A549 (cell line): ENCODE measurements around the gene IGSF3. TPM values are rescaled to one million over a fixed set of nuclear protein-coding genes. Genes with fewer than 3 reads are reported as not detected.

Experiments
- ATAC-seq, 2 experiments: fragments of 200-7000 bp in 1 of 2; fragments of >200 bp in 1 of 2; cut with Nextera tagmentation in 1 of 2; cut with Tn5 transposase in 1 of 2; 3 replicates each; pipeline versions ENCODE4 v1.8.0 to v1.9.1; 2018 to 2020; ENCODE audit warnings: mild to moderate bottlenecking in 1 of 2, moderate library complexity in 1 of 2
- CTCF ChIA-PET: fragments of 300-600 bp; sonication (Branson Sonifier 250); formaldehyde crosslinking; extraction: SDS; loops from one replicate; lab custom pipeline; 2021; ENCODE audit warnings: antibody characterized with exemption, inconsistent platforms; lab: Yijun Ruan, JAX
- POLR2A ChIA-PET: fragments of 350-600 bp; formaldehyde crosslinking; extraction: SDS; loops from one replicate; lab custom pipeline; 2021; ENCODE audit warnings: antibody characterized with exemption, inconsistent platforms; lab: Yijun Ruan, JAX
- DNase-seq, 2 experiments: peaks; one replicate each; pipeline versions ENCODE4 v3.0.0 to v3.0.0-alpha.2; 2011 to 2016; ENCODE audit warnings: low read depth in 1 of 2, low spot score in 1 of 2
- FAIRE-seq: peaks from 2 replicates; lab custom pipeline; 2011; peaks lifted over from hg19 to GRCh38; lab: Jason Lieb, UNC
- H3K27ac ChIP-seq, 2 experiments: fragments of >200 bp; sonication (Bioruptor Twin); formaldehyde crosslinking; 3 replicates each; pipeline ENCODE4 v1.5.1; 2016 to 2017
- H3K4me1 ChIP-seq: fragments of >200 bp; sonication (Bioruptor Twin); formaldehyde crosslinking; 3 replicates; pipeline ENCODE4 v1.6.1; 2016
- H3K4me2 ChIP-seq: fragments of >200 bp; sonication (Bioruptor Twin); formaldehyde crosslinking; 3 replicates; pipeline ENCODE4 v1.6.1; 2016
- H3K4me3 ChIP-seq: fragments of >200 bp; sonication (Bioruptor Twin); formaldehyde crosslinking; 3 replicates; pipeline ENCODE4 v1.5.1; 2016
- H3K9me3 ChIP-seq: fragments of >200 bp; sonication (Bioruptor Twin); formaldehyde crosslinking; 3 replicates; pipeline ENCODE4 v1.6.1; 2016
- ATOH8 ChIP-seq: fragments of 250-450 bp; sonication (Bioruptor Pico); IDR thresholded peaks from 2 replicates; pipeline ENCODE4 v1.5.0; 2020; ENCODE audit warnings: low read depth, mild to moderate bottlenecking, moderate library complexity
- CBX8 ChIP-seq: fragments of 200-600 bp; sonication (generic); IDR thresholded peaks from 2 replicates; pipeline ENCODE4 v1.6.1; 2016
- CHD2 ChIP-seq: fragments of 150-350 bp; IDR thresholded peaks from 2 replicates; pipeline ENCODE4 v1.6.1; 2014; ENCODE audit warnings: low read length; ENCODE audit not compliant: partially characterized antibody
- CHD4 ChIP-seq: fragments of 200-600 bp; sonication (generic); IDR thresholded peaks from 2 replicates; pipeline ENCODE4 v1.6.1; 2016; ENCODE audit warnings: antibody characterized with exemption, mild to moderate bottlenecking, borderline replicate concordance
- CTCF ChIP-seq: fragments of >200 bp; sonication (Bioruptor Twin); formaldehyde crosslinking; IDR thresholded peaks from 3 replicates; pipeline ENCODE4 v1.5.1; 2016
- EHF ChIP-seq: fragments of 250-450 bp; sonication (Bioruptor Pico); IDR thresholded peaks from 2 replicates; pipeline ENCODE4 v1.5.0; 2020; ENCODE audit warnings: mild to moderate bottlenecking
- ELK1 ChIP-seq: fragments of 150-350 bp; IDR thresholded peaks from 2 replicates; pipeline ENCODE4 v1.6.1; 2014; ENCODE audit warnings: low read depth, mild to moderate bottlenecking, low read length
- ESRRA ChIP-seq: fragments of 150-350 bp; IDR thresholded peaks from 2 replicates; pipeline ENCODE4 v1.6.1; 2014; ENCODE audit warnings: mild to moderate bottlenecking, low read length, borderline replicate concordance
- FOSL2 ChIP-seq, 2 experiments: fragments of 450-650 bp in 1 of 2; fragments of >200 bp in 1 of 2; sonication (Bioruptor Twin) in 1 of 2; formaldehyde crosslinking; IDR thresholded peaks; 2 replicates each; pipeline versions ENCODE4 v1.5.0 to v1.6.1; 2016 to 2020; ENCODE audit warnings: mild to moderate bottlenecking in 1 of 2, moderate library complexity in 1 of 2
- GATA3 ChIP-seq: IDR thresholded peaks from 2 replicates; pipeline ENCODE4 v1.6.1; 2012; ENCODE audit warnings: borderline replicate concordance
- HES2 ChIP-seq: fragments of >200 bp; sonication (Bioruptor Twin); formaldehyde crosslinking; IDR thresholded peaks from 2 replicates; pipeline ENCODE4 v1.6.1; 2016
- HOXA7 ChIP-seq: fragments of 250-450 bp; sonication (Bioruptor Pico); IDR thresholded peaks from 2 replicates; pipeline ENCODE4 v1.5.0; 2020; ENCODE audit warnings: mild to moderate bottlenecking, moderate library complexity
- JUN ChIP-seq, 2 experiments: fragments of >200 bp; sonication (Bioruptor Twin); formaldehyde crosslinking; IDR thresholded peaks; 2 replicates in 1 of 2; 3 replicates in 1 of 2; pipeline ENCODE4 v1.6.1; 2016 to 2017
- KDM1A ChIP-seq: fragments of 200-600 bp; sonication (generic); IDR thresholded peaks from 2 replicates; pipeline ENCODE4 v1.6.1; 2016; ENCODE audit warnings: low read depth, mild to moderate bottlenecking
- MAFK ChIP-seq: fragments of 450-650 bp; IDR thresholded peaks from 2 replicates; pipeline ENCODE4 v1.6.1; 2014; ENCODE audit not compliant: partially characterized antibody
- MAX ChIP-seq: IDR thresholded peaks from 2 replicates; pipeline ENCODE4 v1.6.1; 2012
- MYC ChIP-seq: IDR thresholded peaks from 2 replicates; pipeline ENCODE4 v1.6.1; 2012; ENCODE audit warnings: mild to moderate bottlenecking, inconsistent platforms, low read length, improper control_type of control experiment, borderline replicate concordance
- NFE2L2 ChIP-seq: fragments of 150-350 bp; conservative IDR thresholded peaks from 2 replicates; pipeline ENCODE4 v1.6.1; 2014; ENCODE audit warnings: low read length
- NPAS2 ChIP-seq: fragments of 250-450 bp; sonication (Bioruptor Pico); IDR thresholded peaks from 2 replicates; pipeline ENCODE4 v1.8.0; 2022; ENCODE audit warnings: mild to moderate bottlenecking, moderate library complexity, borderline replicate concordance
- PHF8 ChIP-seq: fragments of 200-600 bp; sonication (generic); IDR thresholded peaks from 2 replicates; pipeline ENCODE4 v1.6.1; 2016; ENCODE audit warnings: low read depth, mild to moderate bottlenecking, antibody characterized with exemption, moderate library complexity, borderline replicate concordance
- POLR2AphosphoS2 ChIP-seq: conservative IDR thresholded peaks from 2 replicates; pipeline ENCODE4 v1.6.1; 2012; ENCODE audit warnings: low read length, improper control_type of control experiment, inconsistent platforms
- RAD21 ChIP-seq, 2 experiments: fragments of >200 bp in 1 of 2; sonication (Bioruptor Twin) in 1 of 2; formaldehyde crosslinking in 1 of 2; IDR thresholded peaks in 1 of 2; conservative IDR thresholded peaks in 1 of 2; 2 replicates in 1 of 2; 3 replicates in 1 of 2; pipeline ENCODE4 v1.6.1; 2012 to 2018; ENCODE audit warnings: inconsistent platforms in 1 of 2
- RARB ChIP-seq: fragments of 250-450 bp; sonication (Bioruptor Pico); IDR thresholded peaks from 2 replicates; pipeline ENCODE4 v1.8.0; 2021; ENCODE audit warnings: mild to moderate bottlenecking, moderate library complexity
- RCOR1 ChIP-seq: fragments of 150-350 bp; IDR thresholded peaks from 2 replicates; pipeline ENCODE4 v1.6.1; 2014; ENCODE audit warnings: antibody characterized with exemption, low read length, low read depth
- REST ChIP-seq: fragments of 200-600 bp; sonication (generic); IDR thresholded peaks from 2 replicates; pipeline ENCODE4 v1.6.1; 2016; ENCODE audit warnings: antibody characterized with exemption, mild to moderate bottlenecking, moderate library complexity
- RNF2 ChIP-seq: fragments of 200-600 bp; sonication (generic); IDR thresholded peaks from 2 replicates; pipeline ENCODE4 v1.6.1; 2016; ENCODE audit warnings: low read depth, mild to moderate bottlenecking, antibody characterized with exemption, moderate library complexity, borderline replicate concordance
- SMC3 ChIP-seq: fragments of >200 bp; sonication (Bioruptor Twin); formaldehyde crosslinking; IDR thresholded peaks from 3 replicates; pipeline ENCODE4 v1.6.1; 2018; ENCODE audit warnings: inconsistent platforms
- TP53 ChIP-seq: fragments of 250-450 bp; sonication (Bioruptor Pico); IDR thresholded peaks from 2 replicates; pipeline ENCODE4 v1.5.0; 2021; ENCODE audit warnings: mild to moderate bottlenecking, moderate library complexity
- USF2 ChIP-seq: fragments of 450-650 bp; IDR thresholded peaks from 2 replicates; pipeline ENCODE4 v1.6.1; 2014; ENCODE audit warnings: antibody characterized with exemption
- ZFP36 ChIP-seq: fragments of 450-650 bp; IDR thresholded peaks from 2 replicates; pipeline ENCODE4 v1.6.1; 2014; ENCODE audit warnings: borderline replicate concordance; ENCODE audit not compliant: partially characterized antibody
- ZSCAN20 ChIP-seq: fragments of 250-450 bp; sonication (Bioruptor Pico); IDR thresholded peaks from 2 replicates; pipeline ENCODE4 v1.8.0; 2022; ENCODE audit warnings: mild to moderate bottlenecking, moderate library complexity
- WGBS: methylation state at CpG from one replicate; pipeline ENCODE4 v1.1.6; 2017; ENCODE audit errors: missing lambda C conversion rate; 5-methylcytosine and 5-hydroxymethylcytosine counted together
- polyA plus RNA-seq, 4 experiments: library from polyadenylated mRNA; depleted of rRNA in 3 of 4; stranded (reverse); fragments of >200 nt; fragmentation: RNase III in 1 of 4; extraction: RNeasy Plus Mini Kit Qiagen cat#74134 plus additional on column Dnase treatment in 1 of 4; gene quantifications; 2 replicates in 3 of 4; 3 replicates in 1 of 4; pipeline ENCODE4 v1.2.3, GENCODE V29; 2011 to 2017

IGSF3 gene
- polyA plus RNA-seq, 2 of the 4 experiments (the other 2 are of a cell fraction) = 18.5 to 21.9 TPM

GRCh38 chr1:116574581-116575291 lies 92.8 kb downstream of the IGSF3 start:
- FAIRE-seq (no peak), DNase-seq (peak; percentile 52 to 65), ATAC-seq (no peak)
- Histone ChIP-seq H3K4me3 (no peak overlapping the region), H3K9me3 (no peaks in the 10 kb centered on the region), H3K27ac (no peak overlapping the region), H3K4me2 (no peak overlapping the region), H3K4me1 (peaks cover 10% of the 10 kb centered on the region)
- ChIA-PET CTCF (interaction anchor here (0.6 to 3.6 kb wide), 21 partner anchors 10 to 1042 kb away, joined by 3 to 31 read pairs (median 4); partner anchors contain the start of gene TTF2), POLR2A (interaction anchor here (1.0 kb wide), 1 partner anchor 22 kb away, joined by 3 read pairs; no protein-coding TSS in a partner anchor)
- WGBS = 27% methylated on average over 11 of the region's 11 CpGs
- TF ChIP-seq MYC = no peak
- no peak for TF ChIP-seq POLR2AphosphoS2
- TF ChIP-seq CBX8 = no peak
- TF ChIP-seq ELK1 = no peak
- TF ChIP-seq NPAS2 (CRISPR knock-in tag) = no peak
- TF ChIP-seq PHF8 = no peak
- no peak for TF ChIP-seq ATOH8 (CRISPR knock-in tag)
- TF ChIP-seq RAD21 (conservative IDR thresholded peaks at IDR 0.05 in 1 of 2, IDR thresholded peaks at IDR 0.05 in 1 of 2) = peak; percentile 80
- no peak for TF ChIP-seq USF2
- no peak for TF ChIP-seq ZSCAN20 (CRISPR knock-in tag)
- no peak for TF ChIP-seq TP53
- TF ChIP-seq RNF2 = no peak
- no peak for TF ChIP-seq REST
- TF ChIP-seq RCOR1 = no peak
- no peak for TF ChIP-seq KDM1A
- peak; percentile 77 for TF ChIP-seq CTCF
- TF ChIP-seq NFE2L2 = no peak
- TF ChIP-seq EHF = no peak
- TF ChIP-seq MAFK = peak; percentile 68
- no peak for TF ChIP-seq FOSL2 (IDR thresholded peaks at IDR 0.05)
- no peak for TF ChIP-seq FOSL2 (CRISPR knock-in tag; IDR thresholded peaks at IDR 0.05)
- no peak for TF ChIP-seq RARB
- no peak for TF ChIP-seq HOXA7
- peak; percentile 62 for TF ChIP-seq SMC3
- TF ChIP-seq GATA3 = no peak
- TF ChIP-seq JUN (IDR thresholded peaks at IDR 0.05) = no peak
- TF ChIP-seq ESRRA = no peak
- no peak for TF ChIP-seq CHD2
- no peak for TF ChIP-seq HES2
- no peak for TF ChIP-seq MAX
- TF ChIP-seq ZFP36 = no peak
- TF ChIP-seq CHD4 = no peak
